NT2/D1 (cell line): ENCODE results near the gene LIME1.

Experiments
- SUZ12 ChIP-seq: IDR thresholded peaks from 2 replicates; pipeline ENCODE4 v1.6.1; 2011; ENCODE audit not compliant: insufficient read length, insufficient read depth; ENCODE audit errors: extremely low read depth
- ZNF274 ChIP-seq: IDR thresholded peaks from 2 replicates; pipeline ENCODE4 v1.6.1; 2011; ENCODE audit warnings: mild to moderate bottlenecking, low read depth, low read length

GRCh38 chr20:63718996-63719395 lies 17.5 kb upstream of the LIME1 start:
- TF ChIP-seq SUZ12: no peak
- TF ChIP-seq ZNF274: no peak
